WERI-Rb-1 (cell line): ENCODE data around the gene ZNF2.

Source experiments
- DNase-seq: peaks from one replicate; pipeline ENCODE4 v3.0.0-alpha.2; 2020
- H3K27ac ChIP-seq: fragments of 250-450 bp; sonication (Bioruptor Pico); 2 replicates; pipeline ENCODE4 v1.5.1; 2020; ENCODE audit warnings: mild to moderate bottlenecking, moderate library complexity
- H3K27me3 ChIP-seq: fragments of 250-450 bp; sonication (Bioruptor Pico); 2 replicates; pipeline ENCODE4 v1.5.1; 2021; ENCODE audit warnings: mild to moderate bottlenecking, low read depth, moderate library complexity; ENCODE audit not compliant: insufficient read depth, severe bottlenecking
- H3K36me3 ChIP-seq: fragments of 250-450 bp; sonication (Bioruptor Pico); 2 replicates; pipeline ENCODE4 v1.5.1; 2020; ENCODE audit warnings: mild to moderate bottlenecking, moderate library complexity
- H3K4me3 ChIP-seq: 2 replicates; pipeline ENCODE4 v1.5.1; 2011; ENCODE audit warnings: low read depth, mild to moderate bottlenecking, control low read depth, low read length
- H3K9me3 ChIP-seq: fragments of 250-450 bp; sonication (Bioruptor Pico); 2 replicates; pipeline ENCODE4 v1.5.1; 2021; ENCODE audit warnings: mild to moderate bottlenecking, moderate library complexity; ENCODE audit not compliant: severe bottlenecking
- CTCF ChIP-seq: IDR thresholded peaks from 2 replicates; pipeline ENCODE4 v1.5.1; 2011; ENCODE audit warnings: low read depth, mild to moderate bottlenecking, control low read depth, inconsistent platforms, low read length

ZNF2 gene

GRCh38 chr2:95231723-95232122, 66.1 kb downstream of the ZNF2 start:
- no peaks in the 10 kb centered on the region for H3K36me3 ChIP-seq
- no peaks in the 10 kb centered on the region for H3K27me3 ChIP-seq
- peak; percentile 81 for TF ChIP-seq CTCF
- no peak overlapping the region for H3K27ac ChIP-seq
- H3K9me3 ChIP-seq: no peaks in the 10 kb centered on the region
- no peak overlapping the region for H3K4me3 ChIP-seq
- DNase-seq: peak; percentile 87

- H3K4me3 ChIP-seq: no peak overlapping the region
Measured at GRCh38 chr2:95232232-95232631, 66.6 kb downstream of the ZNF2 start.

More at GRCh38 chr2:95232232-95232631, 66.6 kb downstream of the ZNF2 start:
- H3K27me3 ChIP-seq: no peaks in the 10 kb centered on the region
- TF ChIP-seq CTCF: no peak
- H3K9me3 ChIP-seq: no peaks in the 10 kb centered on the region
- no peak overlapping the region for H3K27ac ChIP-seq
- H3K36me3 ChIP-seq: no peaks in the 10 kb centered on the region
- no peak for DNase-seq
